ENCODE measurements around the gene PDXP. TPM values are rescaled to one million over a fixed set of nuclear protein-coding genes. Genes with fewer than 3 reads are reported as not detected.

PDXP gene
- total and polyA plus RNA-seq, 9 of the 15 experiments (the other 6 are each of a cell fraction or from before 2014, with no cell fraction given), result 7.9 to 54.2 (median 38.8) TPM

DNA sequence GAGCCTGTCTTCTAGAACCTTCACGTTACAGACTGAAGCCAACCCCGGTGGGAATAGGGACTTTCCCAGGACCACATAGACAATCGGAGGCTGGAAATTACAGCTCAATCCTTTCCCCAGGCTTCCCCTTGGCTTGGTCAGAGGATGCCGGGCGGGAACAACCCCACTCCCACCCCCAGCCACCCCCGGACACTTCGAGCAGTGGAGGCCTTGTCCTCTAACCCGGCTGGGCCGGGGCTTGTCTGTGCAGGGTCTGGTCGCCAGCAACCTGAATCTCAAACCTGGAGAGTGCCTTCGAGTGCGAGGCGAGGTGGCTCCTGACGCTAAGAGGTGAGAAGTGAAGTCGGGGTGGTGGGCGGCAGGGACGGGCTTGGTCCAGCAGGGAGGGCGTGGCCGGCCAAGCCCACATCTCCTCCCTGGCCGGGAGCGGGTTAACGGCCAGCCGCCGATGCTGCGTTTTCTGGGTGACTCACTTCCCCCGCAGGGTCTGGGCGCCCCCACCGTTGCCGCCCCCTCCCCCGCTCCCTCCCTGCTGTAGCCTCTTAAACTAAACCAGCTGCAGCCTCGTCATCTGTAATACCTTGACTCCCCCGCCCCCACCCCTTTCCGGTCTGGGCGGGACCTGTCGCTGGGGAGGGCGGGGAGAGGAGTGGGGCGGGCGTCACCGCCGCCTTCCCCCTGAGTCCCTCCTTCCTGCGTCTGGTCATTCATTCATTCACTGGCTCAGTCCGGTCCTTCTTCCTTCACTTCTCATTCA lies 18.4 kb downstream of the PDXP start:
- peak overlapping the region; percentile 71 to 84 for H3K9ac ChIP-seq (ENCODE audit: insufficient read depth in 1 of 2, low read depth in 2 of 2, low read length in 2 of 2)
- H3K9me3 ChIP-seq (replicated peaks; ENCODE audit: control insufficient read depth, insufficient read depth, low read depth, low read length), result no peaks in the 10 kb centered on the region
- ChIA-PET POLR2A (interaction anchor here (1.0 kb wide), 2 partner anchors 10 to 35 kb away, joined by 3 read pairs; no protein-coding TSS in a partner anchor), CTCF (ENCODE audit: low intra/inter-chr PET ratio) (no interaction called here)
- intact Hi-C loops (cut with micrococcal nuclease) (no loop called here), in situ Hi-C loops (cut with MboI) (no loop called here)
- no TSS peak for BruUV-seq (replicated peaks)
- 0% methylated on average over 9 of the region's 42 CpGs for WGBS (ENCODE audit: insufficient coverage, low coverage, missing lambda C conversion rate)
- DNase-seq (ENCODE audit: extremely low read depth in 1 of 4, low spot score in 3 of 4) (peak; percentile 69 to 95 (median 78)), FAIRE-seq (peak; percentile 89), ATAC-seq (peak; percentile 72)
- H2AFZ ChIP-seq (ENCODE audit: low read depth, low read length), result peak overlapping the region; percentile 81
- peak overlapping the region; percentile 86 for H3K4me2 ChIP-seq (ENCODE audit: insufficient read depth, low read length)
- H3K27me3 ChIP-seq (ENCODE audit: control insufficient read depth in 2 of 2, insufficient read depth in 2 of 2, low read length in 2 of 2), result no peaks in the 10 kb centered on the region
- H3K36me3 ChIP-seq (ENCODE audit: control insufficient read depth, insufficient read depth, low read length), result peaks cover 5% of the 10 kb centered on the region; the same call in 1 of the 3 replicates
- H3K27ac ChIP-seq (ENCODE audit: extremely low read depth, low read depth, low read length), result peak overlapping the region; percentile 85
- no peaks in the 10 kb centered on the region for H3K9me1 ChIP-seq (ENCODE audit: control insufficient read depth, insufficient read depth, low read length)
- peak overlapping the region; percentile 52 for H3K4me3 ChIP-seq
- H4K20me1 ChIP-seq (replicated peaks; ENCODE audit: control insufficient read depth, insufficient read depth, low read length), result no peaks in the 10 kb centered on the region
- H3K4me1 ChIP-seq (replicated peaks in 1 of 2; ENCODE audit: control insufficient read depth in 2 of 2, insufficient read depth in 2 of 2, low read length in 2 of 2), result peaks cover 9 to 70% of the 10 kb centered on the region in 2 experiments; a peak in 4 of 5 replicates
- peaks cover 23% of the 10 kb centered on the region for H3K79me2 ChIP-seq (ENCODE audit: control insufficient read depth, insufficient read depth, low read length)
- TF ChIP-seq ADNP (tag; IDR thresholded peaks at IDR 0.05) (no peak), CBFA2T2 (conservative IDR thresholded peaks at IDR 0.05) (peak; percentile 34; the same call in 1 of the 2 replicates), SMARCA4 (IDR thresholded peaks at IDR 0.05) (peak; percentile 59; the same call in 1 of the 2 replicates), RBM39 (optimal IDR thresholded peaks at IDR 0.05; ENCODE audit: low read depth, low read length) (no peak), ZBED1 (IDR thresholded peaks at IDR 0.05) (no peak), ZNF431 (CRISPR knock-in tag; IDR thresholded peaks at IDR 0.05) (no peak), GATAD2B (IDR thresholded peaks at IDR 0.05; ENCODE audit: borderline replicate concordance) (no peak), TBL1XR1 (IDR thresholded peaks at IDR 0.05; ENCODE audit: low read length in 2 of 2) (no peak), HDAC8 (tag; IDR thresholded peaks at IDR 0.05) (no peak), TRIM28 (IDR thresholded peaks at IDR 0.05) (no peak), NR1H2 (CRISPR knock-in tag; IDR thresholded peaks at IDR 0.05) (no peak), POLR2H (tag; IDR thresholded peaks at IDR 0.05; ENCODE audit: low read depth) (0 out of 2 replicates have a peak, but pooled peaks have one; percentile 25), ZNF561 (CRISPR knock-in tag; conservative IDR thresholded peaks at IDR 0.05) (no peak), STAT5A (IDR thresholded peaks at IDR 0.05; ENCODE audit: borderline replicate concordance, low read length) (no peak; the same call in 1 of the 2 replicates), SAFB2 (IDR thresholded peaks at IDR 0.05; ENCODE audit: borderline replicate concordance, low read depth, low read length, severe bottlenecking) (no peak), ZNF146 (CRISPR knock-in tag; IDR thresholded peaks at IDR 0.05; ENCODE audit: unreplicated experiment) (no peak), ZNF197 (CRISPR knock-in tag; IDR thresholded peaks at IDR 0.05; ENCODE audit: low read depth) (no peak)
- TF ChIP-seq, protein P1, sequence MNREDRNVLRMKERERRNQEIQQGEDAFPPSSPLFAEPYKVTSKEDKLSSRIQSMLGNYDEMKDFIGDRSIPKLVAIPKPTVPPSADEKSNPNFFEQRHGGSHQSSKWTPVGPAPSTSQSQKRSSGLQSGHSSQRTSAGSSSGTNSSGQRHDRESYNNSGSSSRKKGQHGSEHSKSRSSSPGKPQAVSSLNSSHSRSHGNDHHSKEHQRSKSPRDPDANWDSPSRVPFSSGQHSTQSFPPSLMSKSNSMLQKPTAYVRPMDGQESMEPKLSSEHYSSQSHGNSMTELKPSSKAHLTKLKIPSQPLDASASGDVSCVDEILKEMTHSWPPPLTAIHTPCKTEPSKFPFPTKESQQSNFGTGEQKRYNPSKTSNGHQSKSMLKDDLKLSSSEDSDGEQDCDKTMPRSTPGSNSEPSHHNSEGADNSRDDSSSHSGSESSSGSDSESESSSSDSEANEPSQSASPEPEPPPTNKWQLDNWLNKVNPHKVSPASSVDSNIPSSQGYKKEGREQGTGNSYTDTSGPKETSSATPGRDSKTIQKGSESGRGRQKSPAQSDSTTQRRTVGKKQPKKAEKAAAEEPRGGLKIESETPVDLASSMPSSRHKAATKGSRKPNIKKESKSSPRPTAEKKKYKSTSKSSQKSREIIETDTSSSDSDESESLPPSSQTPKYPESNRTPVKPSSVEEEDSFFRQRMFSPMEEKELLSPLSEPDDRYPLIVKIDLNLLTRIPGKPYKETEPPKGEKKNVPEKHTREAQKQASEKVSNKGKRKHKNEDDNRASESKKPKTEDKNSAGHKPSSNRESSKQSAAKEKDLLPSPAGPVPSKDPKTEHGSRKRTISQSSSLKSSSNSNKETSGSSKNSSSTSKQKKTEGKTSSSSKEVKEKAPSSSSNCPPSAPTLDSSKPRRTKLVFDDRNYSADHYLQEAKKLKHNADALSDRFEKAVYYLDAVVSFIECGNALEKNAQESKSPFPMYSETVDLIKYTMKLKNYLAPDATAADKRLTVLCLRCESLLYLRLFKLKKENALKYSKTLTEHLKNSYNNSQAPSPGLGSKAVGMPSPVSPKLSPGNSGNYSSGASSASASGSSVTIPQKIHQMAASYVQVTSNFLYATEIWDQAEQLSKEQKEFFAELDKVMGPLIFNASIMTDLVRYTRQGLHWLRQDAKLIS (CRISPR knock-in tag; IDR thresholded peaks at IDR 0.05), result no peak
